HepG2 (cell line): ENCODE data around the gene SRRM1. TPM values are rescaled to one million over a fixed set of nuclear protein-coding genes. Genes with fewer than 3 reads are reported as not detected.

ENCODE experiments used
- AGO1 ChIP-seq: fragments of 200-400 bp; formaldehyde crosslinking; IDR thresholded peaks from 2 replicates; pipeline ENCODE4 v1.6.1; 2017; ENCODE audit warnings: mild to moderate bottlenecking, low read depth, low read length, moderate library complexity; ENCODE audit not compliant: poor library complexity, severe bottlenecking
- CCAR2 ChIP-seq: fragments of 200-400 bp; formaldehyde crosslinking; optimal IDR thresholded peaks from 2 replicates; pipeline ENCODE3; 2018; ENCODE audit warnings: low read depth, mild to moderate bottlenecking, low read length, moderate library complexity
- ERF ChIP-seq: IDR thresholded peaks from 2 replicates; pipeline ENCODE4 v1.6.1; 2018; ENCODE audit warnings: missing biosample characterization, missing genetic modification reagents
- GPN1 ChIP-seq: sonication (generic); formaldehyde crosslinking; IDR thresholded peaks from 2 replicates; pipeline ENCODE4 v1.5.1; 2020; ENCODE audit warnings: missing genetic modification reagents, borderline replicate concordance
- HNRNPL ChIP-seq: fragments of 200-400 bp; formaldehyde crosslinking; IDR thresholded peaks from 2 replicates; pipeline ENCODE4 v1.6.1; 2017; ENCODE audit warnings: mild to moderate bottlenecking, low read depth, low read length
- NR2F2 ChIP-seq: IDR thresholded peaks from 2 replicates; pipeline ENCODE4 v1.6.1; 2012; ENCODE audit warnings: low read depth, inconsistent platforms, borderline replicate concordance
- XBP1 ChIP-seq: sonication (generic); formaldehyde crosslinking; IDR thresholded peaks from 2 replicates; pipeline ENCODE4 v1.5.0; 2020; ENCODE audit warnings: missing genetic modification reagents
- ZBTB1 ChIP-seq: sonication (generic); formaldehyde crosslinking; IDR thresholded peaks from 2 replicates; pipeline ENCODE4 v1.4.0; 2020; ENCODE audit warnings: missing genetic modification reagents, borderline replicate concordance
- ZKSCAN8 ChIP-seq: IDR thresholded peaks from 2 replicates; pipeline ENCODE4 v1.6.1; 2016; ENCODE audit warnings: borderline replicate concordance, missing genetic modification reagents, missing compliant biosample characterization
- ZNF317 ChIP-seq: sonication (generic); formaldehyde crosslinking; IDR thresholded peaks from 2 replicates; pipeline ENCODE4 v1.5.0; 2020; ENCODE audit warnings: mild to moderate bottlenecking, missing genetic modification reagents
- ZNF329 ChIP-seq: sonication (generic); formaldehyde crosslinking; IDR thresholded peaks from 2 replicates; pipeline ENCODE4 v1.9.0; 2021; ENCODE audit warnings: low read depth, mild to moderate bottlenecking, missing genetic modification reagents
- ZNF430 ChIP-seq: sonication (generic); formaldehyde crosslinking; IDR thresholded peaks from 2 replicates; pipeline ENCODE4 v1.9.0; 2021; ENCODE audit warnings: mild to moderate bottlenecking, missing genetic modification reagents
- ZNF598 ChIP-seq: sonication (generic); formaldehyde crosslinking; IDR thresholded peaks from 2 replicates; pipeline ENCODE4 v1.5.1; 2020; ENCODE audit warnings: mild to moderate bottlenecking, missing genetic modification reagents, borderline replicate concordance
- ZNF644 ChIP-seq: IDR thresholded peaks from 2 replicates; pipeline ENCODE4 v1.6.1; 2016; ENCODE audit warnings: low read depth
- ZNF850 ChIP-seq: sonication (generic); formaldehyde crosslinking; conservative IDR thresholded peaks from 2 replicates; pipeline ENCODE4 v1.9.0; 2021; ENCODE audit warnings: mild to moderate bottlenecking, missing genetic modification reagents
- ZSCAN9 ChIP-seq: IDR thresholded peaks from 2 replicates; pipeline ENCODE4 v1.6.1; 2016; ENCODE audit warnings: borderline replicate concordance
- polyA plus RNA-seq, 8 experiments: library from polyadenylated mRNA; depleted of rRNA in 3 of 8; stranded (reverse) in 7 of 8; unstranded in 1 of 8; fragments of >200 nt; fragmentation: Illumina TruSeq in 4 of 8; extraction: Trizol in 4 of 8; gene quantifications; 2 replicates each; pipeline versions ENCODE4 v1.2.1 to v1.2.3, GENCODE V29; 2011 to 2016; ENCODE audit warnings: low read depth in 4 of 8, missing spikeins in 1 of 8, mixed read lengths in 1 of 8; ENCODE audit not compliant: insufficient read depth in 1 of 8
- total RNA-seq, 5 experiments: library from RNA; depleted of rRNA; stranded (reverse); fragments of >200 nt; fragmentation: Illumina TruSeq; extraction: Trizol; gene quantifications; 2 replicates each; pipeline ENCODE4 v1.2.3, GENCODE V29; 2016; ENCODE audit warnings: low read depth in 1 of 5
- TF ChIP-seq, protein P1 (sequence below): IDR thresholded peaks from 2 replicates; pipeline ENCODE4 v1.6.1; 2016; ENCODE audit warnings: mild to moderate bottlenecking
- TF ChIP-seq, protein P2 (sequence below): sonication (generic); formaldehyde crosslinking; IDR thresholded peaks from 2 replicates; pipeline ENCODE4 v1.5.0; 2020; ENCODE audit warnings: mild to moderate bottlenecking, missing genetic modification reagents, borderline replicate concordance
- TF ChIP-seq, protein P3 (sequence below): sonication (generic); formaldehyde crosslinking; IDR thresholded peaks from 2 replicates; pipeline ENCODE4 v1.4.0; 2020; ENCODE audit warnings: missing genetic modification reagents, borderline replicate concordance
- TF ChIP-seq, protein P4 (sequence below): sonication (generic); formaldehyde crosslinking; IDR thresholded peaks from 2 replicates; pipeline ENCODE4 v1.8.1; 2023; ENCODE audit warnings: mild to moderate bottlenecking, moderate library complexity, missing genetic modification reagents
- TF ChIP-seq, protein P5 (sequence below): sonication (generic); formaldehyde crosslinking; conservative IDR thresholded peaks from 2 replicates; pipeline ENCODE4 v1.4.0; 2020; ENCODE audit warnings: missing genetic modification reagents

SRRM1 gene
- total and polyA plus RNA-seq, 2 of the 13 experiments (the other 11 are each of a cell fraction or from before 2014, with no cell fraction given), result 31.6 to 44.5 TPM

DNA sequence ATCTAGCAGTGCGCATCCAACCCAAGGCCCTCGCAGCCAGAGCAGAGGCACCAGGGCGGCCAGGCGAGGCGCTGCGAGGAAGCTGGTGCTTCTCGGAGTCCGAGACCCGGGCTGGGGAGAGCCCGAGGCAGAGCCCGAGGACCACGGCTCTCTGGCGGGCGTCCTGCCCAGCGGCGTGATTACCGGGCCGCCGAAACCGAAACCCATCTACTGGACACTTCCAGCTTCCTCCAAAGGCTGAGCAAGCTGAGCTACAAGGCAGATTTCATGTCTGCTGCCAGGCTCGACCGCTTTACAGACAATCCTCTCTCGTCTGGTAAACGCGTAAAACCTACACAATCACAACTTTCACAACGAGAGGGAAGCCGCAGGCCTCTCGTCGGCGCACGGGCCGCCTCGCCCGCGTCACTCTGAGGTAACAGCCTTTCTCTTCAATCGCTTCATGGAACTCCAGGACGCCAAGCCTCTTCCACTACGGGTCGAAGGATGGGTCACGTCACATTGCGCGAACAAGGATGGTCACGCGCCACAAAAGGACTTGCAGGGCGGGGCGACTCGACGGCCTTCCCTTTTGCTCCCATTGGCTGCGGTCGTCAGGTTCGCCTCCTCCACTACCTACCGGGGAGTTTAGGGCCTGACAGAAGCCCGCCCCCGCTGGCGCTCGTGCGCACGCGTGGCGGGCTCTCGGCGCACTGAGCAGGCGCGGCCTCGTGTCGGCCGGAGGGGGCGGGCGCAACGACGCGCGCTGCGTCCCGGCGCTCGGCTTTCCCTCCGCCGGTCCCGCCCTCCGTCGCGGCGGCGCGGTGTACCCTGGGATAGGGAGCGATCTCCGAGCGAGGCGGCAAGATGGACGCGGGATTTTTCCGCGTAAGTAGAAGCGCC lies at the start of gene SRRM1 (continued):
- no peak for TF ChIP-seq GPN1 (CRISPR knock-in tag)
- peak; percentile 88 for TF ChIP-seq ZSCAN9 (CRISPR knock-in tag)
- TF ChIP-seq ZBTB1 (CRISPR knock-in tag), result no peak
- TF ChIP-seq, protein P1, sequence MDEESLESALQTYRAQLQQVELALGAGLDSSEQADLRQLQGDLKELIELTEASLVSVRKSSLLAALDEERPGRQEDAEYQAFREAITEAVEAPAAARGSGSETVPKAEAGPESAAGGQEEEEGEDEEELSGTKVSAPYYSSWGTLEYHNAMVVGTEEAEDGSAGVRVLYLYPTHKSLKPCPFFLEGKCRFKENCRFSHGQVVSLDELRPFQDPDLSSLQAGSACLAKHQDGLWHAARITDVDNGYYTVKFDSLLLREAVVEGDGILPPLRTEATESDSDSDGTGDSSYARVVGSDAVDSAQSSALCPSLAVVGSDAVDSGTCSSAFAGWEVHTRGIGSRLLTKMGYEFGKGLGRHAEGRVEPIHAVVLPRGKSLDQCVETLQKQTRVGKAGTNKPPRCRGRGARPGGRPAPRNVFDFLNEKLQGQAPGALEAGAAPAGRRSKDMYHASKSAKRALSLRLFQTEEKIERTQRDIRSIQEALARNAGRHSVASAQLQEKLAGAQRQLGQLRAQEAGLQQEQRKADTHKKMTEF, result peak; percentile 71
- TF ChIP-seq ZNF430 (CRISPR knock-in tag), result peak; percentile 81
- TF ChIP-seq, protein P2, sequence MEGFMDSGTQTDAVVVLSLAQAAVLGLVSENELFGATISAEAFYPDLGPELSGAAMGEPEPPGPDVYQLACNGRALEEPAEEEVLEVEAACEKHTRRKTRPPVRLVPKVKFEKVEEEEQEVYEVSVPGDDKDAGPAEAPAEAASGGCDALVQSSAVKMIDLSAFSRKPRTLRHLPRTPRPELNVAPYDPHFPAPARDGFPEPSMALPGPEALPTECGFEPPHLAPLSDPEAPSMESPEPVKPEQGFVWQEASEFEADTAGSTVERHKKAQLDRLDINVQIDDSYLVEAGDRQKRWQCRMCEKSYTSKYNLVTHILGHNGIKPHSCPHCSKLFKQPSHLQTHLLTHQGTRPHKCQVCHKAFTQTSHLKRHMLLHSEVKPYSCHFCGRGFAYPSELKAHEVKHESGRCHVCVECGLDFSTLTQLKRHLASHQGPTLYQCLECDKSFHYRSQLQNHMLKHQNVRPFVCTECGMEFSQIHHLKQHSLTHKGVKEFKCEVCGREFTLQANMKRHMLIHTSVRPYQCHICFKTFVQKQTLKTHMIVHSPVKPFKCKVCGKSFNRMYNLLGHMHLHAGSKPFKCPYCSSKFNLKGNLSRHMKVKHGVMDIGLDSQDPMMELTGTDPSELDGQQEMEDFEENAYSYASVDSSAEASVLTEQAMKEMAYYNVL (CRISPR knock-in tag), result peak; percentile 61; the same call in 1 of the 2 replicates
- TF ChIP-seq NR2F2, result peak; percentile 41; the same call in 1 of the 2 replicates
- TF ChIP-seq ZNF317 (CRISPR knock-in tag), result peak; percentile 70
- peak; percentile 87; the same call in 1 of the 2 replicates for TF ChIP-seq ERF
- TF ChIP-seq CCAR2, result no peak
- no peak for TF ChIP-seq ZNF644
- 0 out of 2 replicates have a peak, but pooled peaks have one; percentile 68 for TF ChIP-seq ZNF329
- TF ChIP-seq ZNF850 (CRISPR knock-in tag), result no peak
- no peak for TF ChIP-seq AGO1
- peak; percentile 93; the same call in 1 of the 2 replicates for TF ChIP-seq ZNF598 (CRISPR knock-in tag)
- TF ChIP-seq, protein P3, sequence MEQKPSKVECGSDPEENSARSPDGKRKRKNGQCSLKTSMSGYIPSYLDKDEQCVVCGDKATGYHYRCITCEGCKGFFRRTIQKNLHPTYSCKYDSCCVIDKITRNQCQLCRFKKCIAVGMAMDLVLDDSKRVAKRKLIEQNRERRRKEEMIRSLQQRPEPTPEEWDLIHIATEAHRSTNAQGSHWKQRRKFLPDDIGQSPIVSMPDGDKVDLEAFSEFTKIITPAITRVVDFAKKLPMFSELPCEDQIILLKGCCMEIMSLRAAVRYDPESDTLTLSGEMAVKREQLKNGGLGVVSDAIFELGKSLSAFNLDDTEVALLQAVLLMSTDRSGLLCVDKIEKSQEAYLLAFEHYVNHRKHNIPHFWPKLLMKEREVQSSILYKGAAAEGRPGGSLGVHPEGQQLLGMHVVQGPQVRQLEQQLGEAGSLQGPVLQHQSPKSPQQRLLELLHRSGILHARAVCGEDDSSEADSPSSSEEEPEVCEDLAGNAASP, result no peak; the same call in 1 of the 2 replicates
- no peak for TF ChIP-seq ZKSCAN8 (CRISPR knock-in tag)
- TF ChIP-seq XBP1, result no peak
- TF ChIP-seq, protein P4, sequence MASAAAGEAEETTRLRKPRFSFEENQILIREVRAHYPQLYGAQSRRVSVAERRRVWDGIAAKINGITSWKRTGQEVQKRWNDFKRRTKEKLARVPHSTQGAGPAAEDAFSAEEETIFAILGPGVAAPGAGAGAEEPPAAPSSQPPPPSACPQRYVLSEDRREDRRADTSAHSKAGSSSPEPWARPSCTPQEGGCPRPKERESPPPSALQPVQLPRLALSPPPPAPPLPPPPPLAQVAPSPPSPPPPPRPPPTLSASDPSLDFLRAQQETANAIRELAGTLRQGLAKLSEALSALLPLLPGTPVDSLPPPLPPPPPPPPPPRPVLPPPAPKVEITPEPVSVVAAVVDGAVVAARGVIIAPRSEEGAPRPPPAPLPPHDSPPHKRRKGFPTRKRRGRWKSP (CRISPR knock-in tag), result peak; percentile 87
- TF ChIP-seq HNRNPL, result no peak
- TF ChIP-seq, protein P5, sequence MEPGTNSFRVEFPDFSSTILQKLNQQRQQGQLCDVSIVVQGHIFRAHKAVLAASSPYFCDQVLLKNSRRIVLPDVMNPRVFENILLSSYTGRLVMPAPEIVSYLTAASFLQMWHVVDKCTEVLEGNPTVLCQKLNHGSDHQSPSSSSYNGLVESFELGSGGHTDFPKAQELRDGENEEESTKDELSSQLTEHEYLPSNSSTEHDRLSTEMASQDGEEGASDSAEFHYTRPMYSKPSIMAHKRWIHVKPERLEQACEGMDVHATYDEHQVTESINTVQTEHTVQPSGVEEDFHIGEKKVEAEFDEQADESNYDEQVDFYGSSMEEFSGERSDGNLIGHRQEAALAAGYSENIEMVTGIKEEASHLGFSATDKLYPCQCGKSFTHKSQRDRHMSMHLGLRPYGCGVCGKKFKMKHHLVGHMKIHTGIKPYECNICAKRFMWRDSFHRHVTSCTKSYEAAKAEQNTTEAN (CRISPR knock-in tag), result peak; percentile 43; the same call in 1 of the 2 replicates
